IMR-90 (cell line): ENCODE measurements around the gene TRPM1. TPM values are rescaled to one million over a fixed set of nuclear protein-coding genes. Genes with fewer than 3 reads are reported as not detected.

Source experiments
- ATAC-seq: fragments of 200-7000 bp; cut with Tn5 transposase; 2 replicates; pipeline ENCODE4 v1.9.1; 2020; ENCODE audit warnings: low read depth, mild to moderate bottlenecking, moderate library complexity
- BruUV-seq: library from RNA; stranded (reverse); fragments of 400-500 nt; replicated peaks from 2 replicates; lab custom pipeline; 2021; lab: Mats Ljungman, UMichigan
- CTCF ChIA-PET: fragments of 300-600 bp; formaldehyde crosslinking; extraction: SDS; loops from one replicate; lab custom pipeline; 2021; ENCODE audit warnings: antibody characterized with exemption; lab: Yijun Ruan, JAX
- POLR2A ChIA-PET: fragments of 300-600 bp; sonication (Branson Sonifier 250); formaldehyde crosslinking; loops from one replicate; lab custom pipeline; 2022; ENCODE audit warnings: antibody characterized with exemption; ENCODE audit not compliant: unreplicated experiment; lab: Charles Lee
- DNase-seq: peaks from one replicate; pipeline ENCODE4 v3.0.0; 2013
- H2AFZ ChIP-seq: replicated peaks from 2 replicates; pipeline ENCODE3; 2013; ENCODE audit warnings: low read length, mild to moderate bottlenecking; ENCODE audit not compliant: poor library complexity
- H2AK5ac ChIP-seq: 2 replicates; pipeline ENCODE4 v1.6.1; 2013; ENCODE audit warnings: low read depth, low read length, inconsistent platforms
- H2AK9ac ChIP-seq: replicated peaks from 2 replicates; pipeline ENCODE3; 2013; ENCODE audit warnings: mild to moderate bottlenecking, low read depth, low read length, moderate library complexity; ENCODE audit not compliant: poor library complexity
- H2BK120ac ChIP-seq: 2 replicates; pipeline ENCODE4 v1.6.1; 2013; ENCODE audit warnings: low read depth, low read length, inconsistent platforms
- H2BK15ac ChIP-seq: 3 replicates; pipeline ENCODE4 v1.6.1; 2013; ENCODE audit warnings: low read depth, low read length, inconsistent platforms
- H2BK20ac ChIP-seq: 2 replicates; pipeline ENCODE4 v1.6.1; 2013; ENCODE audit warnings: low read depth, mild to moderate bottlenecking, inconsistent platforms, low read length, moderate library complexity
- H2BK5ac ChIP-seq: 2 replicates; pipeline ENCODE4 v1.6.1; 2013; ENCODE audit warnings: mild to moderate bottlenecking, low read depth, low read length, inconsistent platforms; ENCODE audit not compliant: poor library complexity, severe bottlenecking
- H3K14ac ChIP-seq: replicated peaks from 2 replicates; pipeline ENCODE4 v1.6.1; 2013; ENCODE audit warnings: low read depth, low read length, inconsistent platforms
- H3K18ac ChIP-seq: 2 replicates; pipeline ENCODE4 v1.6.1; 2013; ENCODE audit warnings: low read depth, low read length, control low read depth
- H3K23ac ChIP-seq: 2 replicates; pipeline ENCODE4 v1.6.1; 2013; ENCODE audit warnings: low read depth, low read length, inconsistent platforms
- H3K27ac ChIP-seq: 2 replicates; pipeline ENCODE4 v1.5.1; 2013; ENCODE audit warnings: mild to moderate bottlenecking, control low read depth, low read length; ENCODE audit not compliant: insufficient read depth
- H3K27me3 ChIP-seq: 2 replicates; pipeline ENCODE4 v1.6.1; 2013; ENCODE audit warnings: low read length; ENCODE audit not compliant: control insufficient read depth, insufficient read depth
- H3K36me3 ChIP-seq: 2 replicates; pipeline ENCODE4 v1.6.1; 2013; ENCODE audit warnings: low read length, mixed read lengths; ENCODE audit not compliant: control insufficient read depth, insufficient read depth
- H3K4ac ChIP-seq: 2 replicates; pipeline ENCODE4 v1.6.1; 2013; ENCODE audit warnings: low read depth, low read length, inconsistent platforms
- H3K4me1 ChIP-seq: 2 replicates; pipeline ENCODE4 v1.6.1; 2013; ENCODE audit warnings: low read length, mixed read lengths; ENCODE audit not compliant: control insufficient read depth, insufficient read depth
- H3K4me2 ChIP-seq: 2 replicates; pipeline ENCODE4 v1.6.1; 2013; ENCODE audit warnings: low read depth, mild to moderate bottlenecking, control low read depth, low read length, moderate library complexity
- H3K4me3 ChIP-seq: 2 replicates; pipeline ENCODE4 v1.5.1; 2013; ENCODE audit warnings: low read depth, mild to moderate bottlenecking, control low read depth, low read length, moderate library complexity; ENCODE audit not compliant: insufficient read depth
- H3K56ac ChIP-seq: 2 replicates; pipeline ENCODE4 v1.6.1; 2013; ENCODE audit warnings: low read length, inconsistent platforms; ENCODE audit not compliant: insufficient read depth; ENCODE audit errors: extremely low read depth
- H3K79me1 ChIP-seq, 2 experiments: 2 replicates each; pipeline ENCODE4 v1.6.1; 2013; ENCODE audit warnings: low read length in 2 of 2, inconsistent platforms in 1 of 2, low read depth in 1 of 2
- H3K9ac ChIP-seq: 2 replicates; pipeline ENCODE4 v1.6.1; 2013; ENCODE audit warnings: low read depth, low read length, control low read depth
- H3K9me1 ChIP-seq: 2 replicates; pipeline ENCODE4 v1.6.1; 2013; ENCODE audit warnings: low read length, inconsistent platforms; ENCODE audit not compliant: insufficient read depth
- H3K9me3 ChIP-seq: 2 replicates; pipeline ENCODE4 v1.6.1; 2013; ENCODE audit warnings: low read length; ENCODE audit not compliant: control insufficient read depth, insufficient read depth
- H4K20me1 ChIP-seq: 2 replicates; pipeline ENCODE4 v1.6.1; 2013; ENCODE audit warnings: low read length, inconsistent platforms; ENCODE audit not compliant: insufficient read depth
- H4K5ac ChIP-seq: 2 replicates; pipeline ENCODE4 v1.6.1; 2013; ENCODE audit warnings: mild to moderate bottlenecking, low read depth, low read length, control low read depth
- H4K8ac ChIP-seq, 2 experiments: 2 replicates each; pipeline ENCODE4 v1.6.1; 2013; ENCODE audit warnings: low read depth in 2 of 2, low read length in 2 of 2, control low read depth in 1 of 2, inconsistent platforms in 1 of 2
- H4K91ac ChIP-seq: 2 replicates; pipeline ENCODE4 v1.6.1; 2013; ENCODE audit warnings: low read depth, low read length, inconsistent platforms; ENCODE audit not compliant: insufficient read depth
- MAFK ChIP-seq: IDR thresholded peaks from 2 replicates; pipeline ENCODE4 v1.6.1; 2012; ENCODE audit warnings: low read depth, low read length, improper control_type of control experiment
- POLR2A ChIP-seq: IDR thresholded peaks from 2 replicates; pipeline ENCODE4 v1.6.1; 2012; ENCODE audit warnings: mild to moderate bottlenecking, low read depth, low read length
- WGBS, 2 experiments: methylation state at CpG; one replicate each; pipeline versions ENCODE4 v1.1.5 to v1.1.7; 2013; ENCODE audit warnings: missing lambda C conversion rate in 2 of 2; ENCODE audit not compliant: insufficient read length in 1 of 2; ENCODE audit errors: extremely low coverage in 2 of 2; 5-methylcytosine and 5-hydroxymethylcytosine counted together
- dilution Hi-C: fragments of 300-500 bp; cut with HindIII; formaldehyde crosslinking; loops from one replicate; pipeline ENCODE4 v1.14.3; 2018; ENCODE audit warnings: low sequenced_read_pairs; ENCODE audit not compliant: unreplicated experiment
- in situ Hi-C: fragments of 300-500 bp; cut with MboI; formaldehyde crosslinking; loops from 3 replicates; pipeline ENCODE4 v1.14.3; 2019; ENCODE audit warnings: low sequenced_read_pairs, inconsistent platforms, mixed read lengths
- intact Hi-C: fragments of 100-400 bp; cut with micrococcal nuclease; formaldehyde crosslinking; loops from 2 replicates; pipeline ENCODE4 v1.10.0; 2022
- polyA plus RNA-seq, 3 experiments: library from polyadenylated mRNA; depleted of rRNA; stranded (reverse); fragments of >200 nt; gene quantifications; 2 replicates each; pipeline ENCODE4 v1.2.3, GENCODE V29; 2012; ENCODE audit warnings: low replicate concordance in 1 of 3
- total RNA-seq: library from RNA; depleted of rRNA; stranded (reverse); fragments of >200 nt; gene quantifications from 2 replicates; pipeline ENCODE4 v1.2.3, GENCODE V29; 2012

The TRPM1 gene
- total and polyA plus RNA-seq, 2 of the 4 experiments (the other 2 are of a cell fraction), result not detected

- H3K4me3 ChIP-seq, result no peak overlapping the region
- H4K5ac ChIP-seq, result no peak overlapping the region
- no peak overlapping the region for H2AK9ac ChIP-seq
- H3K18ac ChIP-seq, result no peak overlapping the region
- in situ Hi-C loops (no loop called here), intact Hi-C loops (loop anchor here (5.0 kb wide), 1 partner anchor 114 kb away; the partner anchor contains the start of gene MTMR10), dilution Hi-C loops (no loop called here)
- H4K91ac ChIP-seq, result no peak overlapping the region
- no peak overlapping the region for H2BK15ac ChIP-seq
- H3K9me1 ChIP-seq, result no peaks in the 10 kb centered on the region
- ChIA-PET CTCF (no interaction called here), POLR2A (no interaction called here)
- H2BK5ac ChIP-seq, result no peak overlapping the region
- BruUV-seq, result no TSS peak
- no peak overlapping the region for H3K14ac ChIP-seq
- H2BK20ac ChIP-seq, result no peak overlapping the region
- H3K9ac ChIP-seq, result no peak overlapping the region
- no peaks in the 10 kb centered on the region for H3K79me1 ChIP-seq
- no peak overlapping the region for H2BK120ac ChIP-seq
- H3K4me1 ChIP-seq, result peaks cover 4% of the 10 kb centered on the region
- no peak overlapping the region for H2AK5ac ChIP-seq
- H3K36me3 ChIP-seq, result no peaks in the 10 kb centered on the region
- H2AFZ ChIP-seq, result no peak overlapping the region
- no peak for DNase-seq
- peak; percentile 82 for TF ChIP-seq MAFK
- TF ChIP-seq POLR2A, result no peak
- no peak overlapping the region for H4K8ac ChIP-seq
- no peaks in the 10 kb centered on the region for H3K9me3 ChIP-seq
- H3K4ac ChIP-seq, result no peak overlapping the region
- no peak overlapping the region for H3K27ac ChIP-seq
- H3K4me2 ChIP-seq, result no peak overlapping the region
- no peak overlapping the region for H3K23ac ChIP-seq
- H4K20me1 ChIP-seq, result no peaks in the 10 kb centered on the region
- no peak for ATAC-seq
- WGBS, 2 experiments, result no CpG with 5 or more reads among the region's 7 CpGs
- H3K27me3 ChIP-seq, result peaks cover 5% of the 10 kb centered on the region
- no peak overlapping the region for H3K56ac ChIP-seq
These were observed 5.2 kb upstream of the TRPM1 start for GRCh38 chr15:31106495-31107300.
